ENCODE data around the gene LRRTM3.

Gene LRRTM3

GRCh38 chr10:67144530-67144929 is 218.7 kb downstream of the LRRTM3 start:
- ATAC-seq = no peak

Measured in activated CD4-positive, CD25-positive, alpha-beta regulatory T cell treated with anti-CD3 and anti-CD28 coated beads, Interleukin-2, amount 50 U/mL, for 24 hours (primary cell).